ENCODE results near the gene ZNF771.
A peak's percentile ranks its signal among the peaks of the same experiment; 100 is the strongest.
"Not testable (repeated sequence)": the region's sequence is repeated elsewhere in the genome, so short reads cannot be mapped to it uniquely, and the experiment has no call there.

ZNF771 gene

GRCh38 chr16:30376461-30376902 lies 30.9 kb upstream of the ZNF771 start:
- no peak for DNase-seq

GRCh38 chr16:30377050-30377811 lies 30.2 kb upstream of the ZNF771 start:
- DNase-seq: peak; percentile 72

DNA sequence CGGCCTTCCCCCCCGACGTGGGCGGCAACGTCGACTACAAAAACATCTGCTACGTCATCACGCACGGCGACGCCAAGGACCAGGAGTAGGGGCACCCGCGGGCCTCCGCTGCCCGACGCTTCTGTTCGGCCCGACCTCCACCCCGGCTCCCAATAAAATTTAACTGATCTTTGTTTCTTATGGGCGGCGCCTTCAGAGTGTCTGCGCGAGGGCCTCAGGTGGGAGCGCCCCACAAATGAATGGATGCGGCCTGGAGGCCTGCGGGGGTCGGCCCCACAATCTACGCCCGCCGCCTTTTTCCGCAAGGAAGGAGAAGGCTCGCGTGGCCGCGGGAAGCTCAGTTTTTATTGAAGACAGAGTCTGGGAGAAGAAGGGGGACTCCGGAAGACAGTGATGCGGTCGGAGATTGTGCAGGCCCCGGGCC lies 29.6 kb upstream of the ZNF771 start:
- peak; percentile 92 for DNase-seq

DNA sequence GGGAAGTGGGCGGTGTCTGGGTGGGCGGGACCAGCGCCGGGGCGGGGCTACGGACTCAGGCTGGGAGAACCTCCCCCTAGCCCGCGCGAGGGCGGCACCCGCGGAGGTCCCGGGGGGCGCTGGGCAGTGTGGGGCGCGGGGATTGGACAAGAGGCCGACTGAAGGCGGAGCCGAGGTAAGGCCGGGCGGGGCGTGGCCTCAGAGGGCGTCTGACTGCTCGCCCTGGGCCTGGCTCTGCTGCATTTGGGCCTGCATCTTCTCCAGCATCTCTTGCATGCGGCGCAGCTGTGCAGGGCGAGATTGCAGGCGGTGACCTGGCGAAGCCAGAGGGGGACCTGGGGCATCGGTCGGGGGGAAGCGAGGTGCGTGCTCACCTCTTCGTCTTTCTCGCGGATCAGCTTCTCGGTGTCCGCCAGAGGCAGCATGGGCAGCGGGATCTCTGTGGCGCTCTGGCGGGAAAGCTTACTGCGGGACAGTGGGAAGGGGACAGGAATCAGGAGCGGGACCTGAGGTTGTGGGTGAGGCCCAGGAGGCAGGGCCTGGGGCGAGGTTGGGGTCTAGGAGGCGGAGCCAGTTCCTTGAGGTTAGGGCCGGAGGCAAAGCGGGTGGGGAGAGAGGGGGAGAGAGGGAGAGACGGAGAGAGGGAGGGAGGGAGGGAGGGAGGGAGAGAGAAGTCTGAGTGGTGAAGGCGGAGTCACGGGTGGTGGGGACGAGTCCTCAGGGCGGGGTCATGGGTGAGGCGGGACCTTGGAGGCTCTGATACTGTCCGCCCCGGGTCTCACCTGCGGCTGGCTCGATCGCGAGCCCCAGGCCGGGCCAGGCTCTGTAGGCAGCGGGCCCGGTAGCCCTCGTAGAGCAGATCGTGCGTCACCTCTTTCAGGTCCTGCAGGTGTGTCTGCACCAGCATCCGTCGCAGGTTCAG lies 28.9 kb upstream of the ZNF771 start:
- DNase-seq: peak; percentile 90

DNA sequence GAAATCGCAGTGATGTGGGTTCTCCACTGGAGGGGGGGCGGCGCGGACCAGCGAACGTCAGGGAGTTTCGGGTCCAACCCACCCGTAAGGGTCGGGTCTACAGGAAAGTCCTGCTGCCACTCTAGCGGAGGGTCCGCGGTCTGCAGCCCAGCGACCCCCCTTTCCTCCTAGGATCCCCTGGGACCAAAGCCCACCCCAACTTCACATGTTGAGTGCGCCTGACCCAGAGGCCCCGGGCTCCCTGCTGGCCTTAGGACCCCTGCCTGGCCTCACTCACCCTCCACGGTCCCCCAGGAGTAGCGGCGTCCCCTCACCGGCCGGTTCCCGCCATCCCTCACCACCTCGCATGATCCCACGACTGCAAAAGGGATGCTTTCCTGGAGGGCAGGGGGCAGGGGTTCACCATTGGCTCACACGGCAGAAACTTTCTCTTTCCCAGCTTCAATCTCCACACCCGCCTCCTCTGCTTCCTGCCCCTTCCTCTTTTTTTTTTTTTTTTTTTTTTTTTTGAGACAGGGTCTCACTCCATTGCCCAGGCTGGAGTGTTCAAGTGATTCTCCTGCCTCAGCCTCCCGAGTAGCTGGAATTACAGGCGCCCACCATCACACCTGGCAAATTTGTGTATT lies 28.1 kb upstream of the ZNF771 start:
- no peak for DNase-seq

DNA sequence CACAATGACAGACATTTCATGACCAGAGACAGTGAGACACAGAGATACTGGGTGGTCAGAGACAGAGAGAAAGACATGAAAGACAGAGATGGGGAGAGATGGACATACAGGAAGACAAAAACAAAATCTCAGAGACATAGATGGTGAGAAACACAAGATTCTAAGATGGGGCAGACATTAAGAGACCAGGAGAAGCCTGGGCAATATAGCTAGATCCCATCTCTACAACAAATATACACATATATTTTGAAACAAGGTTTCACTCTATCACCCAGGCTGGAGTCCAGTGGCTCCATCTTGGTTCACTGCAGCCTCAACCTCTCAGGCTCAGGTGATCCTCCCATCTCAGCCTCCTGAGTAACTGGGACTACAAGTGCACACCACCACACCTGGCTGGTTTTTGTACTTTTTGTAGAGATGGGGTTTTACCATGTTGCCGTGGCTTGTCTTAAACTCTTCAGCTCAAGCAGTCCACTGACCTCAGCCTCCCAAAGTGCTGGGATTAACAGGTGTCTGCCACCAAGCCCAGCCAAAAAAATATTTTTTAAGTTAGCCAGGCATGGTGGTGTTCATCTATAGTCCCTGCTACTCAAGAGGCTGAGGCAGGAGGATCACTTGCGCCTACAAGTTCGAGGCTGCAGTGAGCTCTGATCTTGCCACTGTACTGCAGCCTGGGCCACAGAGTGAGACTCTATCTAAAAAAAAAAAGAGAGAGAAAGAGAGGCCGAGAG lies 27.2 kb upstream of the ZNF771 start:
- no peak for DNase-seq

GRCh38 chr16:30380803-30381208 lies 26.6 kb upstream of the ZNF771 start:
- DNase-seq: no peak

GRCh38 chr16:30381291-30382041 lies 25.9 kb upstream of the ZNF771 start:
- DNase-seq: no peak

GRCh38 chr16:30382111-30382881 lies 25.1 kb upstream of the ZNF771 start, which contains the start of gene SEPTIN1:
Gene SEPTIN1 (minus strand): TSS chr16:30382561. CDS start chr16:30382542, 19 bp downstream.
- no peak for DNase-seq

GRCh38 chr16:30383521-30383920 lies 23.9 kb upstream of the ZNF771 start:
- no peak for DNase-seq

DNA sequence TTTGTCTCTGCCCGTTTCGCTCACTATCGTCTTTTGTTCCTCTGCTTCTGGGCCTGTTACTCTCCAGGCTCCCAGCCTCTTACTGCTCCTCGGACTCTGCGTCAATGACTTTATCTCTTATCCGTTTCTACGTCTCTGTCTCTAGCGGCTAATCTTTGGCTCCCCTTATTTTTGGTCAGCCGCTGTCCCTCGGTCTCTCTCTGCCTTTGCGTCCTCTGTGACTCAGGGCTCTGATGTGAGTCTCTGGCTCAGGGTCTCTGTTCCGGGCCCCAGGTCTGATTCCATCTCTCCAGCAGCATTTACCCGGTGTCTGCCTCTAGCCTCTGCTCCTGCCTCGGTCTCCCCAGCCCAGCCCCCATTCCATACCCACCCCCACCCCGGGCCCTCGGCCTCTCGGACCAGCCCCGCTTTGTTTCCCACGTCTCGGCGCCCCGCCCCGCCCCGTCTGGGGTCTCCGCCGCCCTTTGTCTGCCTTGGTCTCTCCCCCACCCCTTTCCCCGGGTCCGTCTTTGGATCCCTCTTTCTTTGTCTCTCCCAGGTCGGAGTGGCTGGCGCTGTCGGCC lies 12.7 kb upstream of the ZNF771 start:
- DNase-seq: no peak

DNA sequence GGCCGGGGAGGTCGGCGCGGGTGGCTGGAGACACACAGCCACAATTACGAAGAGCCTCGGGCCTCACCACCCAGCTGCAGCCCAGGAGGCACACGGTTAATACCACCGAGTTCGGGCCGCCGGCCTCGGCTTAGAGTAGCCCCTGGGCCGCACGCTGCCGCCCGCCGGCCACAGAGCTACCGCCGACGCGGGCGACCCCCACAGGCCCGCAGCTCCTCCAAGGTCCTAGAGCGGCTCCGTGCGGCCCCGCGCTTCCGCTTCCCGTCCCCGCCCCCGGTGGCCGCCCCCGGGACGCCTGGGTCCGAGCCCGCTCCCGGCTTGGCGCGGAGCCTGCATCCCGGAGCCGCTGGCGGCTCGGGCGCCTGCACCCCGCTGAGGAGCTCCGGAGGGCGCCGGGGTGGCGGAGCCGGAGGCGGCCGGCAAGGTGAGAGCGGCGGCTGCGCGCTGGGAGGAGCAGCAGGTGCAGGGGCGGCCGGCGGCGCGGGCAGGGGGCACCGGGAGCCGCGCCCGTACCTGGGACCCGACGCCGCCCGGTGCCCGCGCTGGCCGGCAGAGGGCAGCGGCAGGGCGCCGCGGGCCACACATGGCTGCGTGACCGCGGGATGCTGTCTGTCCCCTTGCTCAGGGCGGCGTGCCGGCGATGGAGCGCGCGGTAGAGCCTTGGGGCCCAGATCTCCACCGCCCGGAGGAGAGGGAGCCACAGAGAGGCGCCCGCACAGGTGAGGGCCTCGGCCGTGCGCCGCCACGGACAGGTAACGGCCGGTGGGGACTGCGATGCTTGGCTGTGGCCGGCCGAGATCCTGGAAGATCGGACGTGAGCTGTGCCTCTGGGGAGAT lies 12.0 kb upstream of the ZNF771 start, which contains the start of gene ZNF48:
Gene ZNF48 (plus strand): TSS at position 266 of the 837 bp plus-strand sequence. CDS start 375 bp downstream, at position 641.
- peak; percentile 82 for DNase-seq

DNA sequence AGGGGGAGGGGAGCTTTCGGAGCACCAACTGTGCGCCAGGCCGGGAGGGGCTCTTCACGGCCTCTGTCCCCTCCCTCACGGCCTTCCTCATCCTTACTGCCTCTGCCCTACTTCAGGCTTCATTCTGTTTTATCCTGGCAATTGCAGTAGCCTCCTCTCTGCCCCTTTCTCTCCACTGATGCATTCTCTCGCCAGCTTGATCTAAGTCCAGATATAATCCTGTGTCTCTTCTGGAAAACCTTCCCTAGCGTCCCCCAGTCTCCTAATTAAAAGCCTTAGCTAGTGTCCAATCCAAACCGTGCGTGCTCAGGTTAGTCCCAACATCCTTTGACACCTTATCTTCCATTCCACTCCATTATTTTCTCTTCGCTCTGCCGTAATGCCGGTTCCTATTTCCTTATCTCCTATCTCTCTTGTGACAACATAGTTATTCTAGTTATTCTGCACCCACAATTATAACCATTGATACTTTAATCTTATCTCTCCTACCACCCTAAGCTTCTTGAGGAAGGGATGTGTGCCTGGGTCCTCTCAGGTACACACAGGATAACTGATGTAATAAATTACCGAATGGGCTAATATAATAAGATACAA lies 11.3 kb upstream of the ZNF771 start:
- no peak for DNase-seq

DNA sequence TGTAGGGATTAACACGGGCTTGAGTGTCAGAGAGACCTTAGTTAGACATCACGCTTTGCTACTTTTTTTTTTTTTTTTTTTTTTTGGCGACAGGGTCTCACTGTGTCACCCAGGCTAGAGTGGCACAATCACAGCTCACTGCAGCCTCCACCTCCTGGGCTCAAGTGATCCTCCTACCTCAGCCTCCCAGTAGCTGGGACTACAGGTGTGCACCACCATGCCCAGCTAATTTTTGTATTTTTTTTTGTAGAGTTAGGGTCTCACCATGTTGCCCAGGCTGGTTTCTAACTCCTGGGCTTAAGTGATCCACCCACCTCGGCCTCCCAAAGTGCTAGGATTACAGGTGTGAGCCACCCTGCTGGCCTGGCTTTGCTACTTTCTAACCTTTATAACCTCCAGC lies 10.8 kb upstream of the ZNF771 start:
- DNase-seq: not testable (repeated sequence)

- no peak for DNase-seq
These were observed 10.3 kb upstream of the ZNF771 start for GRCh38 chr16:30397056-30397455.

- no peak for DNase-seq
These were observed 9.4 kb upstream of the ZNF771 start for GRCh38 chr16:30397776-30398660.

- DNase-seq: no peak
These were observed 8.6 kb upstream of the ZNF771 start for GRCh38 chr16:30398661-30399434.

All from DMS79 treated with DMSO at 0.1 percent for 48 hours (cell line).